Stomach (tissue), 4 donors: Measurements from ENCODE around the gene PRAMEF11.
"Not testable (repeated sequence)": the region's sequence is repeated elsewhere in the genome, so short reads cannot be mapped to it uniquely, and the experiment has no call there.

ENCODE experiments used
- CTCF ChIP-seq, 7 experiments: fragments of 450-650 bp in 4 of 7; fragments of 200-600 bp in 3 of 7; sonication (generic) in 3 of 7; IDR thresholded peaks; one replicate each; pipeline ENCODE4 v1.5.1; 2016 to 2019; ENCODE audit warnings: antibody characterized with exemption in 7 of 7, control low read depth in 2 of 7, mild to moderate bottlenecking in 1 of 7
- EP300 ChIP-seq: sonication (generic); formaldehyde crosslinking; IDR thresholded peaks from one replicate; pipeline ENCODE4 v1.6.1; 2017; ENCODE audit warnings: antibody characterized with exemption
- POLR2A ChIP-seq, 4 donors: fragments of 450-650 bp; IDR thresholded peaks; one replicate each; pipeline ENCODE4 v1.6.1; 2016; ENCODE audit warnings: antibody characterized with exemption in 4 of 4, control low read depth in 2 of 4, mild to moderate bottlenecking in 1 of 4, moderate library complexity in 1 of 4
- POLR2AphosphoS5 ChIP-seq, 3 donors: sonication (generic); formaldehyde crosslinking; IDR thresholded peaks; one replicate each; pipeline ENCODE4 v1.6.1; 2016; ENCODE audit warnings: antibody characterized with exemption in 3 of 3

- TF ChIP-seq CTCF (IDR thresholded peaks at IDR 0.05); POLR2A (IDR thresholded peaks at IDR 0.05); POLR2AphosphoS5 (IDR thresholded peaks at IDR 0.05); EP300: not testable (repeated sequence)
Observed at GRCh38 chr1:12831310-12831709, at the start of gene PRAMEF11.
